H1 (cell line): Measurements from ENCODE around the gene CXCR5. TPM values are rescaled to one million over a fixed set of nuclear protein-coding genes. Genes with fewer than 3 reads are reported as not detected.

Experiments
- CTCF ChIA-PET: fragments of 300-600 bp; sonication (Branson Sonifier 250); formaldehyde crosslinking; loops from one replicate; lab custom pipeline; 2021; ENCODE audit not compliant: partially characterized antibody; lab: Charles Lee
- POLR2A ChIA-PET: fragments of 300-600 bp; sonication (Branson Sonifier 250); formaldehyde crosslinking; loops from one replicate; lab custom pipeline; 2021; ENCODE audit warnings: inconsistent platforms; ENCODE audit not compliant: partially characterized antibody; lab: Charles Lee
- DNase-seq, 2 experiments: peaks; one replicate each; pipeline versions ENCODE4 v3.0.0 to v3.0.0-alpha.2; 2010 to 2022; ENCODE audit warnings: low spot score in 2 of 2, low read depth in 1 of 2, mixed read lengths in 1 of 2
- FAIRE-seq: peaks from 2 replicates; lab custom pipeline; 2011; peaks lifted over from hg19 to GRCh38; lab: Jason Lieb, UNC
- H2AFZ ChIP-seq: 2 replicates; pipeline ENCODE4 v1.8.1; 2012; ENCODE audit warnings: low read length, inconsistent platforms
- H2AK5ac ChIP-seq: 2 replicates; pipeline ENCODE4 v1.6.1; 2013; ENCODE audit warnings: low read depth, low read length
- H2BK120ac ChIP-seq: replicated peaks from 2 replicates; pipeline ENCODE3; 2013; ENCODE audit warnings: low read depth, low read length, inconsistent platforms
- H2BK12ac ChIP-seq: 2 replicates; pipeline ENCODE4 v1.6.1; 2013; ENCODE audit warnings: low read depth, low read length
- H2BK15ac ChIP-seq: 2 replicates; pipeline ENCODE4 v1.6.1; 2013; ENCODE audit warnings: low read length
- H2BK20ac ChIP-seq: 2 replicates; pipeline ENCODE4 v1.6.1; 2013; ENCODE audit warnings: low read length
- H2BK5ac ChIP-seq: 2 replicates; pipeline ENCODE4 v1.6.1; 2013; ENCODE audit warnings: low read depth, low read length
- H3K14ac ChIP-seq: 2 replicates; pipeline ENCODE4 v1.6.1; 2013; ENCODE audit warnings: inconsistent platforms; ENCODE audit not compliant: insufficient read length
- H3K18ac ChIP-seq: 2 replicates; pipeline ENCODE4 v1.6.1; 2013; ENCODE audit warnings: low read length; ENCODE audit errors: extremely low read depth
- H3K23ac ChIP-seq: 2 replicates; pipeline ENCODE4 v1.6.1; 2013; ENCODE audit warnings: inconsistent platforms; ENCODE audit not compliant: insufficient read length
- H3K23me2 ChIP-seq: 2 replicates; pipeline ENCODE4 v1.6.1; 2013; ENCODE audit warnings: low read depth, low read length
- H3K27ac ChIP-seq: 2 replicates; pipeline ENCODE4 v1.6.1; 2011; ENCODE audit warnings: low read depth, low read length, inconsistent platforms
- H3K27me3 ChIP-seq, 4 experiments: replicated peaks in 1 of 4; 1 replicate in 1 of 4; 2 replicates in 3 of 4; pipeline versions ENCODE4 v1.6.1 to v1.8.1; 2011 to 2013; ENCODE audit warnings: low read length in 3 of 4, mild to moderate bottlenecking in 3 of 4, inconsistent platforms in 2 of 4, mixed read lengths in 2 of 4, moderate library complexity in 1 of 4; ENCODE audit not compliant: control insufficient read depth in 3 of 4, insufficient read depth in 3 of 4; ENCODE audit errors: extremely low read depth in 1 of 4
- H3K36me3 ChIP-seq, 4 experiments: 2 replicates each; pipeline versions ENCODE4 v1.6.1 to v1.8.1; 2011 to 2013; ENCODE audit warnings: mild to moderate bottlenecking in 4 of 4, low read length in 3 of 4, moderate library complexity in 2 of 4, control low read depth in 1 of 4, inconsistent platforms in 1 of 4; ENCODE audit not compliant: insufficient read depth in 4 of 4, control insufficient read depth in 2 of 4
- H3K4ac ChIP-seq: replicated peaks from 2 replicates; pipeline ENCODE3; 2013; ENCODE audit warnings: low read length, low read depth, mixed read lengths, inconsistent platforms; ENCODE audit not compliant: insufficient read length
- H3K4me1 ChIP-seq, 4 experiments: replicated peaks in 1 of 4; 1 replicate in 1 of 4; 2 replicates in 3 of 4; pipeline versions ENCODE4 v1.6.1 to v1.8.1; 2011 to 2013; ENCODE audit warnings: low read length in 3 of 4, inconsistent platforms in 2 of 4, mixed read lengths in 1 of 4; ENCODE audit not compliant: insufficient read depth in 4 of 4, control insufficient read depth in 3 of 4
- H3K4me2 ChIP-seq, 2 experiments: 2 replicates each; pipeline versions ENCODE4 v1.6.1 to v1.8.1; 2011 to 2013; ENCODE audit warnings: low read depth in 2 of 2, low read length in 2 of 2, control low read depth in 1 of 2, inconsistent platforms in 1 of 2, mild to moderate bottlenecking in 1 of 2; ENCODE audit not compliant: insufficient read depth in 1 of 2
- H3K4me3 ChIP-seq, 4 experiments: fragments of 200-600, 300-600 bp in 1 of 4; sonication (generic), shearing (Covaris generic), sonication (Bioruptor Twin) in 1 of 4; 2 replicates each; pipeline versions ENCODE4 v1.5.1 to v1.8.1; 2011 to 2016; ENCODE audit warnings: low read length in 4 of 4, low read depth in 3 of 4, control low read depth in 2 of 4, inconsistent platforms in 2 of 4, mild to moderate bottlenecking in 2 of 4, mixed read lengths in 1 of 4, moderate library complexity in 1 of 4; ENCODE audit not compliant: insufficient read depth in 2 of 4; ENCODE audit errors: extremely low read depth in 1 of 4
- H3K56ac ChIP-seq: replicated peaks from 2 replicates; pipeline ENCODE3; 2013; ENCODE audit warnings: low read depth, mild to moderate bottlenecking, mixed read lengths, low read length, inconsistent platforms; ENCODE audit not compliant: insufficient read length
- H3K79me1 ChIP-seq: 2 replicates; pipeline ENCODE4 v1.6.1; 2013; ENCODE audit warnings: low read depth, low read length, control low read depth
- H3K79me2 ChIP-seq, 2 experiments: 2 replicates each; pipeline versions ENCODE4 v1.6.1 to v1.8.1; 2012 to 2013; ENCODE audit warnings: low read length in 2 of 2, mild to moderate bottlenecking in 2 of 2, inconsistent platforms in 1 of 2; ENCODE audit not compliant: insufficient read depth in 2 of 2, control insufficient read depth in 1 of 2
- H3K9ac ChIP-seq, 4 experiments: replicated peaks in 1 of 4; 1 replicate in 1 of 4; 2 replicates in 3 of 4; pipeline versions ENCODE4 v1.6.1 to v1.8.1; 2011 to 2013; ENCODE audit warnings: low read depth in 3 of 4, low read length in 3 of 4, control low read depth in 2 of 4, mild to moderate bottlenecking in 2 of 4, moderate library complexity in 2 of 4, inconsistent platforms in 1 of 4; ENCODE audit errors: extremely low read depth in 1 of 4
- H3K9me3 ChIP-seq, 2 experiments: 2 replicates each; pipeline versions ENCODE4 v1.6.1 to v1.8.1; 2012 to 2013; ENCODE audit warnings: mild to moderate bottlenecking in 2 of 2, moderate library complexity in 2 of 2, control low read depth in 1 of 2, inconsistent platforms in 1 of 2, low read depth in 1 of 2, low read length in 1 of 2, mixed read lengths in 1 of 2; ENCODE audit not compliant: insufficient read depth in 2 of 2
- H4K20me1 ChIP-seq, 2 experiments: replicated peaks in 1 of 2; 2 replicates each; pipeline versions ENCODE3 to v1.8.1; 2011 to 2013; ENCODE audit warnings: inconsistent platforms in 2 of 2, low read length in 2 of 2, mild to moderate bottlenecking in 1 of 2; ENCODE audit not compliant: insufficient read depth in 2 of 2, control insufficient read depth in 1 of 2
- H4K5ac ChIP-seq: 2 replicates; pipeline ENCODE4 v1.6.1; 2013; ENCODE audit warnings: low read length, low read depth, mixed read lengths, inconsistent platforms; ENCODE audit not compliant: insufficient read length
- H4K8ac ChIP-seq: 2 replicates; pipeline ENCODE4 v1.8.0; 2013; ENCODE audit warnings: mild to moderate bottlenecking, moderate library complexity, low read length, inconsistent platforms; ENCODE audit not compliant: insufficient read depth; ENCODE audit errors: extremely low read depth
- H4K91ac ChIP-seq: replicated peaks from 2 replicates; pipeline ENCODE3; 2013; ENCODE audit warnings: low read length, mixed read lengths, inconsistent platforms; ENCODE audit not compliant: insufficient read length
- ASH2L ChIP-seq: fragments of 200-600, 300-600 bp; sonication (generic); IDR thresholded peaks from one replicate; pipeline ENCODE4 v1.7.1; 2017; ENCODE audit warnings: low read length
- BCL11A ChIP-seq, 2 experiments: IDR thresholded peaks; one replicate each; pipeline ENCODE4 v1.6.1; 2011; ENCODE audit warnings: low read depth in 2 of 2, low read length in 2 of 2, mild to moderate bottlenecking in 2 of 2
- CHD1 ChIP-seq: IDR thresholded peaks from 2 replicates; pipeline ENCODE4 v1.6.1; 2012; ENCODE audit warnings: low read depth, low read length, improper control_type of control experiment
- CREB1 ChIP-seq: IDR thresholded peaks from 2 replicates; pipeline ENCODE4 v1.6.1; 2012; ENCODE audit warnings: inconsistent platforms
- JUND ChIP-seq: IDR thresholded peaks from 2 replicates; pipeline ENCODE4 v1.6.1; 2011; ENCODE audit warnings: mild to moderate bottlenecking, improper control_type of control experiment, low read length
- KDM1A ChIP-seq: fragments of 200-600, 300-600 bp; sonication (generic); IDR thresholded peaks from 2 replicates; pipeline ENCODE4 v1.7.1; 2016; ENCODE audit warnings: mild to moderate bottlenecking, low read length, borderline replicate concordance
- NRF1 ChIP-seq: IDR thresholded peaks from 2 replicates; pipeline ENCODE4 v1.6.1; 2011; ENCODE audit warnings: mild to moderate bottlenecking, low read depth, low read length, improper control_type of control experiment
- SP2 ChIP-seq: IDR thresholded peaks from 2 replicates; pipeline ENCODE4 v1.6.1; 2012; ENCODE audit warnings: mild to moderate bottlenecking, low read length, inconsistent platforms
- TCF12 ChIP-seq: IDR thresholded peaks from 2 replicates; pipeline ENCODE4 v1.6.1; 2011; ENCODE audit warnings: low read depth, mild to moderate bottlenecking, low read length
- WGBS, 2 experiments: shearing (Covaris generic) in 1 of 2; methylation state at CpG; one replicate each; pipeline versions ENCODE4 v1.1.6 to v1.1.7; 2013 to 2015; ENCODE audit warnings: low lambda C conversion rate in 2 of 2, mixed read lengths in 2 of 2, inconsistent platforms in 1 of 2, low coverage in 1 of 2, missing lambda C conversion rate in 1 of 2; ENCODE audit not compliant: insufficient replicate concordance in 2 of 2, insufficient coverage in 1 of 2, insufficient read length in 1 of 2; ENCODE audit errors: extremely low coverage in 1 of 2, missing lambda C conversion rate in 1 of 2; 5-methylcytosine and 5-hydroxymethylcytosine counted together
- polyA plus RNA-seq, 7 experiments: library from polyadenylated mRNA; depleted of rRNA in 3 of 7; stranded (reverse) in 5 of 7; unstranded in 2 of 7; fragments of >200 nt in 5 of 7; fragments of 200-250 nt in 2 of 7; gene quantifications; 1 replicate in 5 of 7; 2 replicates in 1 of 7; 4 replicates in 1 of 7; pipeline versions ENCODE4 v1.2.1 to v1.2.3, GENCODE V29; 2011 to 2013; ENCODE audit warnings: missing spikeins in 2 of 7, mixed read lengths in 2 of 7
- total RNA-seq: library from RNA; stranded (reverse); fragmentation: NEBNext Ultra II Directional; extraction: Animal tissue kit (Norgen Biotek cat#: 25700); gene quantifications from 2 replicates; pipeline ENCODE4 v1.2.1, GENCODE V29; 2021
- TF ChIP-seq, protein P1 (sequence below): IDR thresholded peaks from 2 replicates; pipeline ENCODE4 v1.6.1; 2011; ENCODE audit warnings: low read length, improper control_type of control experiment
- TF ChIP-seq, protein P2 (sequence below), 3 experiments: IDR thresholded peaks; 1 replicate in 2 of 3; 2 replicates in 1 of 3; pipeline versions ENCODE4 v1.5.1 to v1.6.1; 2011; ENCODE audit warnings: low read length in 3 of 3, mild to moderate bottlenecking in 3 of 3, inconsistent platforms in 2 of 3, low read depth in 1 of 3, moderate library complexity in 1 of 3; ENCODE audit not compliant: insufficient read depth in 1 of 3; ENCODE audit errors: control extremely low read depth in 1 of 3

CXCR5 gene
- total and polyA plus RNA-seq, 2 of the 8 experiments (the other 6 are each of a cell fraction or from before 2014, with no cell fraction given) = not detected

DNA sequence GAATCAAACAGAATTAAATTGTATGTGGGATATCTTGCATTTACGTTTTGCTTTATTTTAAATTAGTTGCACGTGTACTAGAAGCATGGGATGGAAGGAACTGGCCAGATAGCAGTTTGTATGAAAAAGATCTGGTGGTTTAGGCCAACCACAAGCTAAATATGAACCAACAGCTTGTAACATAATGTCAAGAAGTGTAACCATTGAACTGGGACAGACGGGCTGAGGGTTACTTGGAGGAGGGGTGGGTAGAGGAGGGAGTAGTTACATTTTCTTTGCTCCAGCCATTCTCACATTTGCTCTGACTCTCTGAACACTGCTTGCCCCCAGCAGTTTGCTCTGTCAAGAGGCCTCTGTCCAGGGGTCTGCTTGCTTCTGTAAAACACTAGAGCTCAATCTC lies 31.7 kb upstream of the CXCR5 start:
- no peak overlapping the region for H3K18ac ChIP-seq
- H3K4me2 ChIP-seq = no peak overlapping the region
- H4K5ac ChIP-seq = no peak overlapping the region
- CTCF ChIA-PET = interaction anchor here (0.7 to 1.3 kb wide), 3 partner anchors 18 to 70 kb away, joined by 3 read pairs; no protein-coding TSS in a partner anchor
- DNase-seq = no peak
- no peaks in the 10 kb centered on the region for H3K79me2 ChIP-seq
- H3K23me2 ChIP-seq = no peaks in the 10 kb centered on the region
- H4K8ac ChIP-seq = no peak overlapping the region
- H3K36me3 ChIP-seq = no peaks in the 10 kb centered on the region
- no peaks in the 10 kb centered on the region for H4K20me1 ChIP-seq
- no peak overlapping the region for H2AFZ ChIP-seq
- no peak overlapping the region for H2BK20ac ChIP-seq
- H3K9ac ChIP-seq = no peak overlapping the region
- H3K4me3 ChIP-seq = no peak overlapping the region
- no peak for FAIRE-seq
- no peak overlapping the region for H2BK120ac ChIP-seq
- H3K14ac ChIP-seq = no peak overlapping the region
- no peak overlapping the region for H3K27ac ChIP-seq
- no peak overlapping the region for H4K91ac ChIP-seq
- no peak overlapping the region for H2BK5ac ChIP-seq
- no peaks in the 10 kb centered on the region for H3K27me3 ChIP-seq
- no peak overlapping the region for H2AK5ac ChIP-seq
- 90% methylated on average over 3 of the region's 3 CpGs; no CpG with 5 or more reads in 1 of the 2 experiments for WGBS, 2 experiments
- no peak overlapping the region for H2BK15ac ChIP-seq
- no peaks in the 10 kb centered on the region for H3K9me3 ChIP-seq
- H3K79me1 ChIP-seq = no peaks in the 10 kb centered on the region
- no peak overlapping the region for H3K23ac ChIP-seq
- H2BK12ac ChIP-seq = peak overlapping the region; percentile 50; the same call in 1 of the 2 replicates
- no peaks in the 10 kb centered on the region for H3K4me1 ChIP-seq
- no peak overlapping the region for H3K4ac ChIP-seq
- no peak overlapping the region for H3K56ac ChIP-seq
- POLR2A ChIA-PET = interaction anchor here (0.7 to 1.2 kb wide), 4 partner anchors 10 to 218 kb away, joined by 3 to 5 read pairs (median 4); no protein-coding TSS in a partner anchor
- TF ChIP-seq JUND (no peak), BCL11A (IDR thresholded peaks at IDR 0.05; ENCODE audit: low read depth in 2 of 2, low read length in 2 of 2) (no peak), ASH2L (no peak), NRF1 (no peak), CHD1 (no peak), TCF12 (no peak), SP2 (no peak), KDM1A (no peak), CREB1 (no peak)
- TF ChIP-seq, protein P1, sequence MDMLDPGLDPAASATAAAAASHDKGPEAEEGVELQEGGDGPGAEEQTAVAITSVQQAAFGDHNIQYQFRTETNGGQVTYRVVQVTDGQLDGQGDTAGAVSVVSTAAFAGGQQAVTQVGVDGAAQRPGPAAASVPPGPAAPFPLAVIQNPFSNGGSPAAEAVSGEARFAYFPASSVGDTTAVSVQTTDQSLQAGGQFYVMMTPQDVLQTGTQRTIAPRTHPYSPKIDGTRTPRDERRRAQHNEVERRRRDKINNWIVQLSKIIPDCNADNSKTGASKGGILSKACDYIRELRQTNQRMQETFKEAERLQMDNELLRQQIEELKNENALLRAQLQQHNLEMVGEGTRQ = no peak
- TF ChIP-seq, protein P2, sequence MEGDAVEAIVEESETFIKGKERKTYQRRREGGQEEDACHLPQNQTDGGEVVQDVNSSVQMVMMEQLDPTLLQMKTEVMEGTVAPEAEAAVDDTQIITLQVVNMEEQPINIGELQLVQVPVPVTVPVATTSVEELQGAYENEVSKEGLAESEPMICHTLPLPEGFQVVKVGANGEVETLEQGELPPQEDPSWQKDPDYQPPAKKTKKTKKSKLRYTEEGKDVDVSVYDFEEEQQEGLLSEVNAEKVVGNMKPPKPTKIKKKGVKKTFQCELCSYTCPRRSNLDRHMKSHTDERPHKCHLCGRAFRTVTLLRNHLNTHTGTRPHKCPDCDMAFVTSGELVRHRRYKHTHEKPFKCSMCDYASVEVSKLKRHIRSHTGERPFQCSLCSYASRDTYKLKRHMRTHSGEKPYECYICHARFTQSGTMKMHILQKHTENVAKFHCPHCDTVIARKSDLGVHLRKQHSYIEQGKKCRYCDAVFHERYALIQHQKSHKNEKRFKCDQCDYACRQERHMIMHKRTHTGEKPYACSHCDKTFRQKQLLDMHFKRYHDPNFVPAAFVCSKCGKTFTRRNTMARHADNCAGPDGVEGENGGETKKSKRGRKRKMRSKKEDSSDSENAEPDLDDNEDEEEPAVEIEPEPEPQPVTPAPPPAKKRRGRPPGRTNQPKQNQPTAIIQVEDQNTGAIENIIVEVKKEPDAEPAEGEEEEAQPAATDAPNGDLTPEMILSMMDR (IDR thresholded peaks at IDR 0.05; ENCODE audit: control extremely low read depth in 1 of 3, insufficient read depth in 1 of 3, low read depth in 1 of 3, low read length in 3 of 3) = no peak
